Tibial nerve (tissue), 4 donors: Measurements from ENCODE around the gene CENPM.

Experiments used
- EP300 ChIP-seq, 2 donors: sonication (generic); formaldehyde crosslinking; IDR thresholded peaks; one replicate each; pipeline ENCODE4 v1.6.1; 2017; ENCODE audit warnings: antibody characterized with exemption in 2 of 2, mild to moderate bottlenecking in 1 of 2
- POLR2A ChIP-seq, 2 donors: fragments of 450-650 bp; IDR thresholded peaks; one replicate each; pipeline ENCODE4 v1.6.1; 2017; ENCODE audit warnings: antibody characterized with exemption in 2 of 2, mild to moderate bottlenecking in 2 of 2, moderate library complexity in 2 of 2
- TF ChIP-seq, protein P1 (sequence below), 5 experiments: fragments of 200-600 bp in 3 of 5; fragments of 450-650 bp in 2 of 5; sonication (generic) in 3 of 5; IDR thresholded peaks; one replicate each; pipeline ENCODE4 v1.5.1; 2016 to 2019; ENCODE audit warnings: antibody characterized with exemption in 5 of 5, mild to moderate bottlenecking in 3 of 5, moderate library complexity in 2 of 5

DNA sequence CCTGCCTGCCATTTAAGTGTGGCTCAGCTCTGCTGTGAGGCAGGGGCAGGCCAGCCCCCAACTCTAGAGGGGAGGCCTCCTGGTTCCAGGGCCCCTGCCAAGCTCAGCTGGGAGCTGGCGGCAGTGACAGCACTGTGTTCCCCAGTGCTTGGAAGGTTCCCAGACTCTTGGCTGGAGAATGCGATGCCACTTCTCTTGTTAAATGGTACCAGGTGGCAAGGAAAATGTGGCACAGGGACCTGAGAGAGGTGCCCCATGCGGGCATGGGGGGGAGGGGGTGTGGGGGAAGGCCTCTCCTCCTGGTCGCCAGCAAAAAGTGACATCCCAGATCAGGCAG lies 12.0 kb downstream of the CENPM start:
- TF ChIP-seq, protein P1, sequence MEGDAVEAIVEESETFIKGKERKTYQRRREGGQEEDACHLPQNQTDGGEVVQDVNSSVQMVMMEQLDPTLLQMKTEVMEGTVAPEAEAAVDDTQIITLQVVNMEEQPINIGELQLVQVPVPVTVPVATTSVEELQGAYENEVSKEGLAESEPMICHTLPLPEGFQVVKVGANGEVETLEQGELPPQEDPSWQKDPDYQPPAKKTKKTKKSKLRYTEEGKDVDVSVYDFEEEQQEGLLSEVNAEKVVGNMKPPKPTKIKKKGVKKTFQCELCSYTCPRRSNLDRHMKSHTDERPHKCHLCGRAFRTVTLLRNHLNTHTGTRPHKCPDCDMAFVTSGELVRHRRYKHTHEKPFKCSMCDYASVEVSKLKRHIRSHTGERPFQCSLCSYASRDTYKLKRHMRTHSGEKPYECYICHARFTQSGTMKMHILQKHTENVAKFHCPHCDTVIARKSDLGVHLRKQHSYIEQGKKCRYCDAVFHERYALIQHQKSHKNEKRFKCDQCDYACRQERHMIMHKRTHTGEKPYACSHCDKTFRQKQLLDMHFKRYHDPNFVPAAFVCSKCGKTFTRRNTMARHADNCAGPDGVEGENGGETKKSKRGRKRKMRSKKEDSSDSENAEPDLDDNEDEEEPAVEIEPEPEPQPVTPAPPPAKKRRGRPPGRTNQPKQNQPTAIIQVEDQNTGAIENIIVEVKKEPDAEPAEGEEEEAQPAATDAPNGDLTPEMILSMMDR (IDR thresholded peaks at IDR 0.05), result no peak
- TF ChIP-seq POLR2A (IDR thresholded peaks at IDR 0.05), result no peak
- no peak for TF ChIP-seq EP300 (IDR thresholded peaks at IDR 0.05)
